NCI-H2107 treated with DMSO at 0.1 percent for 48 hours (cell line): ENCODE data around the gene AP5Z1.
"Not testable (repeated sequence)": the region's sequence is repeated elsewhere in the genome, so short reads cannot be mapped to it uniquely, and the experiment has no call there.

ENCODE experiments used
- DNase-seq: peaks from one replicate; lab custom pipeline; 2025; ENCODE audit not compliant: unreplicated experiment; lab: John Stamatoyannopoulos, UW

Gene AP5Z1

GRCh38 chr7:4787541-4787940 is 12.1 kb downstream of the AP5Z1 start:
- DNase-seq: no peak

- DNase-seq: no peak
Observed at GRCh38 chr7:4787947-4788626, 12.7 kb downstream of the AP5Z1 start.

GRCh38 chr7:4788627-4789189 is 13.3 kb downstream of the AP5Z1 start:
- DNase-seq: no peak

- DNase-seq: no peak
Observed at GRCh38 chr7:4789194-4790077, 14.0 kb downstream of the AP5Z1 start.

GRCh38 chr7:4790078-4790465 is 14.6 kb downstream of the AP5Z1 start:
- no peak for DNase-seq

- DNase-seq: no peak
Observed at GRCh38 chr7:4790516-4790991, 15.1 kb downstream of the AP5Z1 start.

GRCh38 chr7:4791101-4791737 is 15.8 kb downstream of the AP5Z1 start:
- DNase-seq: no peak

- DNase-seq: no peak
Observed at GRCh38 chr7:4791738-4792536, 16.5 kb downstream of the AP5Z1 start.

GRCh38 chr7:4792537-4793126 is 17.2 kb downstream of the AP5Z1 start:
- no peak for DNase-seq

- DNase-seq: not testable (repeated sequence)
Observed at GRCh38 chr7:4793385-4793993, 18.1 kb downstream of the AP5Z1 start.

GRCh38 chr7:4794171-4794570 is 18.7 kb downstream of the AP5Z1 start:
- DNase-seq: not testable (repeated sequence)

- DNase-seq: no peak
Observed at GRCh38 chr7:4794591-4795350, 19.3 kb downstream of the AP5Z1 start.

- DNase-seq: no peak
Observed at GRCh38 chr7:4796453-4796852, 21.0 kb downstream of the AP5Z1 start.

- no peak for DNase-seq
Observed at GRCh38 chr7:4797858-4798705, 22.7 kb downstream of the AP5Z1 start.

- no peak for DNase-seq
Observed at GRCh38 chr7:4798706-4799235, 23.3 kb downstream of the AP5Z1 start.

- DNase-seq: no peak
Observed at GRCh38 chr7:4799508-4800268, 24.3 kb downstream of the AP5Z1 start.

GRCh38 chr7:4800487-4800886 is 25.1 kb downstream of the AP5Z1 start:
- no peak for DNase-seq
